Left forelimb (tissue), 1 donor: ENCODE data around the gene TLX1.

Experiments used
- DNase-seq: peaks from one replicate; pipeline ENCODE4 v3.0.0-alpha.2; 2018; ENCODE audit warnings: low spot score

TLX1 gene

GRCh38 chr10:101130984-101131961 is at the start of gene TLX1:
Gene TLX1, plus strand, starts transcription at chr10:101131300. Its CDS starts 242 bp downstream, at chr10:101131542.
- DNase-seq = no peak

- DNase-seq = no peak
These were observed 45.3 kb upstream of the TLX1 start for GRCh38 chr10:101085846-101086245.

- DNase-seq = no peak
These were observed 43.7 kb upstream of the TLX1 start for GRCh38 chr10:101087376-101087775.

- no peak for DNase-seq
These were observed 43.1 kb upstream of the TLX1 start for GRCh38 chr10:101087965-101088364.

GRCh38 chr10:101089520-101090299 is 41.4 kb upstream of the TLX1 start:
- DNase-seq = no peak

GRCh38 chr10:101090597-101090996 is 40.5 kb upstream of the TLX1 start:
- no peak for DNase-seq

- no peak for DNase-seq
These were observed 39.4 kb upstream of the TLX1 start for GRCh38 chr10:101091546-101092290.

- no peak for DNase-seq
These were observed 38.2 kb upstream of the TLX1 start for GRCh38 chr10:101092881-101093354.

GRCh38 chr10:101094121-101094879 is 36.8 kb upstream of the TLX1 start:
- DNase-seq = no peak

GRCh38 chr10:101095004-101095403 is 36.1 kb upstream of the TLX1 start:
- no peak for DNase-seq

GRCh38 chr10:101095550-101096213 is 35.4 kb upstream of the TLX1 start:
- no peak for DNase-seq

GRCh38 chr10:101096378-101096777 is 34.7 kb upstream of the TLX1 start:
- no peak for DNase-seq

GRCh38 chr10:101097881-101098280 is 33.2 kb upstream of the TLX1 start:
- DNase-seq = no peak

GRCh38 chr10:101099901-101100300 is 31.2 kb upstream of the TLX1 start:
- no peak for DNase-seq

- no peak for DNase-seq
These were observed 29.7 kb upstream of the TLX1 start for GRCh38 chr10:101101372-101101881.

- no peak for DNase-seq
These were observed 27.7 kb upstream of the TLX1 start for GRCh38 chr10:101103430-101103829.

GRCh38 chr10:101106351-101106750 is 24.7 kb upstream of the TLX1 start:
- DNase-seq = no peak

- no peak for DNase-seq
These were observed 23.3 kb upstream of the TLX1 start for GRCh38 chr10:101107771-101108170.

GRCh38 chr10:101110856-101111523 is 20.1 kb upstream of the TLX1 start:
- DNase-seq = no peak

GRCh38 chr10:101111547-101111946 is 19.6 kb upstream of the TLX1 start:
- no peak for DNase-seq
